HG03342 (cell line): Measurements from ENCODE around the gene KIR2DL1.
"Not testable (repeated sequence)": the region's sequence is repeated elsewhere in the genome, so short reads cannot be mapped to it uniquely, and the experiment has no call there.

ENCODE experiments used
- ATAC-seq: cut with Tn5 transposase; IDR thresholded peaks from one replicate; pipeline ENCODE4 v1.9.1; 2021; ENCODE audit warnings: mild to moderate bottlenecking, moderate library complexity; ENCODE audit not compliant: unreplicated experiment

The KIR2DL1 gene

DNA sequence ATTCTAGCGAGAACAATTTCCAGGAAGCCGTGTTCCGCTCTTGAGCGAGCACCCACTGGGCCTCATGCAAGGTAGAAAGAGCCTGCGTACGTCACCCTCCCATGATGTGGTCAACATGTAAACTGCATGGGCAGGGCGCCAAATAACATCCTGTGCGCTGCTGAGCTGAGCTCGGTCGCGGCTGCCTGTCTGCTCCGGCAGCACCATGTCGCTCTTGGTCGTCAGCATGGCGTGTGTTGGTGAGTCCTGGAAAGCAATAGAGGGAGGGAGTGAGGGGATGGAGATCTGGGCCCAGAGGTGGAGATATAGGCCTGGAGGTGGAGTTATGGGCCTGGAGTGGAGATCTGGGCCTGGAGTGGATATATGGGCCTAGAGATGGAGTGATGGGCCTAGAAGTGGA is at the start of gene KIR2DL1:
KIR2DL1 (plus strand) TSS at position 148 of the 400 bp plus-strand sequence; CDS start at position 206, 58 bp downstream.
- ATAC-seq, result not testable (repeated sequence)

DNA sequence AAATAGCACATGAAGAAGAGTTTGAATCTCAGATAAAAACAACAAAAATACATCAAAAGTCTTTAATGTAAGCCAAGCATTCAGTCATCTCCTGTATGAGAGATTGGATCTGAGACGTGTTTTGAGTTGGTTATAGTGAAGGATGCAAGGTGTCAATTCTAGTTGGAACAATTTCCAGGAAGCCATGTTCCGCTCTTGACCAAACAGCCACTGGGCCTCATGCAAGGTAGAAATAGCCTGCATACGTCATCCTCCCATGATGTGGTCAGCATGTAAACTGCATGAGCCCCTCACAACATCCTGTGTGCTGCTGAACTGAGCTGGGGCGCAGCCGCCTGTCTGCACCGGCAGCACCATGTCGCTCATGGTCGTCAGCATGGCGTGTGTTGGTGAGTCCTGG is 45.5 kb upstream of the KIR2DL1 start, which contains the start of gene KIR3DL3:
KIR3DL3 (plus strand) TSS at position 301 of the 400 bp plus-strand sequence; CDS start at position 356, 55 bp downstream.
- ATAC-seq, result no peak

DNA sequence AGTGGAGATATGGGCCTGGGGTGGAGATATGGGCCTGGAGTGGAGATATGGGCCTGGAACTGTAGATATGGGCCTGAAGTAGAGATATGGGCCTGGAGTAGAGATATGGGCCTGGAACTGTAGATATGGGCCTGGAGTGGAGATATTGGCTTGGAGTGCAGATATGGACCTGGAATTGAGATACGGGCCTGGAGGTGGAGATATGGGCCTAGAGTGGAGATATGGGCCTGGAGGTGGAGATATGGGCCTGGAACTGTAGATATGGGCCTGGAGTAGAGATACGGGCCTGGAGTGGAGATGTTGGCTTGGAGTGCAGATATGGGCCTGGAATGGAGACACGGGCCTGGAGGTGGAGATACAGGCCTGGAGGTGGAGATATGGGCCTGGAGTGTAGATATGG is 44.9 kb upstream of the KIR2DL1 start:
- no peak for ATAC-seq

DNA sequence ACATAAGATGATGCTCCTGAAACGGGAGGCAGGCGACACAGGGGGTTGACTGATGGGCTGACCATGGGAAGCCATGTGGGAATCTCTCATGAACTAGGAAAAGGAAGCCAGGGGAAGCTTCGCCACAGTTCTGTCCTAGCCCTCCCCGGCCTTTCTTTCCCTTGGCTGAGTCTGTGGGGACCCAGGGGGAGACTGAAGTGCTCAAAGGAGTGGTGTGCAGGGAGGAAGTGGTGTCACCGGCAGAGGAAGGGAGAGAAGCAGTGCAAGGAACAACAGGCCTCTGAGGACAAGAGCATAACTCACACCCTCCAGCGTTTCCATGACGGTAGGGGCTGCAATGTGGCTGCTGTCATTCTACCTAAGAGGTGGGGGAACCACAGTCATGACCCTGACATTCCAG is 44.3 kb upstream of the KIR2DL1 start:
- no peak for ATAC-seq

DNA sequence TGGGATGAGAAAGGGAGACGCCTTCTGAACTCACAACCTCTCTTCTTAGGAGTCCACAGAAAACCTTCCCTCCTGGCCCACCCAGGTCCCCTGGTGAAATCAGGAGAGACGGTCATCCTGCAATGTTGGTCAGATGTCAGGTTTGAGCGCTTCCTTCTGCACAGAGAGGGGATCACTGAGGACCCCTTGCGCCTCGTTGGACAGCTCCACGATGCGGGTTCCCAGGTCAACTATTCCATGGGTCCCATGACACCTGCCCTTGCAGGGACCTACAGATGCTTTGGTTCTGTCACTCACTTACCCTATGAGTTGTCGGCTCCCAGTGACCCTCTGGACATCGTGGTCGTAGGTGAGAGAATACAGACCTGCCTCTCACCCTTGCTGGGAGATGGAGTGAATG is 42.0 kb upstream of the KIR2DL1 start:
- ATAC-seq, result no peak

DNA sequence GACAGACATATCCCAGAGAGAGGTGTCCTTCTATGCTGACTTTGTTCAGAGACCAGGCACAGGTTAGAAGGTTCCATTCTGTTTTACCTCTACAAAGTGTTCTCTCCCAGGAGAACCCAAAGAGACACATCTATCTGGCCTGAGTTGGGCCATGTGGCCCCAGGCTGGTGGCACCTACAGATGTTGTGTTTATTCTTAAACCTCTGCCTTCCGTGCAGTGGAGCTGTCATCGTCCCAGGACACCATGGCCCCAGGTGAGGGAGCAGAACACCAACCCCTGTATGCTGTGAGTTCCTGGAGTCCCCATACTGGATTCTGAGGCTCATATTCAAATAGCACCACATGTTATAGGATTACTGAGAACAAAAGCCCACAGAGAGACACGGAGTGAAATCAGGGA is 41.4 kb upstream of the KIR2DL1 start:
- no peak for ATAC-seq

DNA sequence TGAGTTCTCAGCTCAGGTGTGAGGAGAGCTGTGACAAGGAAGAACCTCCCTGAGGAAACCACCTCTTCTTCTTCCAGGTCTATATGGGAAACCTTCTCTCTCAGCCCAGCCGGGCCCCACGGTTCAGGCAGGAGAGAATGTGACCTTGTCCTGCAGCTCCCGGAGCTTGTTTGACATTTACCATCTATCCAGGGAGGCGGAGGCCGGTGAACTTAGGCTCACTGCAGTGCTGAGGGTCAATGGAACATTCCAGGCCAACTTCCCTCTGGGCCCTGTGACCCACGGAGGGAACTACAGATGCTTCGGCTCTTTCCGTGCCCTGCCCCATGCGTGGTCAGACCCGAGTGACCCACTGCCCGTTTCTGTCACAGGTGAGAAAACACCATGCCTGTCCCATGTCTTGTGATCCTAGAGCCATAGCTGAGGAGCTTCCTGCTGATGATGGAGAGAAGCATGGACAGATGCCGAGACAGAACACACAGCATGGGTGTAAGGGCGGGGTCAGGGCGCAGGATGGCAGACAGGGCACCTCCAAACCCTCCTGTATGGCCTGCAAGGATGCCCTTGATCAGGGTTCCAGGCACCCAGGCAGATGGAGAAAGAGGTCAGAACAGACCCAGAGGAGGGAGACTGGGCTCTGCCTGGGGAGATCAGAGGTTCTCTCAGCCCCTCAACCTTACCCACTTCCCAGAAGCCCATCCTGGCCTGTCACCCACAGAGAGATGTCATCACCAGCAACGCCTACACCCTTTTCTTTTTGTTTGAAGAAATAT is 40.0 kb upstream of the KIR2DL1 start:
- ATAC-seq, result no peak

DNA sequence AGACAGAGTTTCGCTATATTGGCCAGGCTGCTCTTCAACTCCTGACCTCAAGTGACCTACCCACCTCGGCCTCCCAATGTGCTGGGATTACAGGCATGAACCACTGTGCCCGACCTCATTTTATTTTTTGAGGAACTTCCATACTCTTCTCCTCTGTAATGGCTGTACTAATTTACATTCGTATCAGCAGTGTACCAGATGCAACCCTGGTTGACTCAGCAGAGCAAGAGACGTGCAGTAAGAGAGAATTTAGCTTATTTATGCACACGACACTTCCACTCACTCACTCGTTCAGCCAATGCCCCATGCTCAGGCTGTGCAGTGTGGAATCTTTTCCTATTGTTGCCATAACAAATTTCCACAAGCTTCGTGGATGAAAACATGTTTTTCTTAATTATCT is 38.4 kb upstream of the KIR2DL1 start:
- ATAC-seq, result no peak

DNA sequence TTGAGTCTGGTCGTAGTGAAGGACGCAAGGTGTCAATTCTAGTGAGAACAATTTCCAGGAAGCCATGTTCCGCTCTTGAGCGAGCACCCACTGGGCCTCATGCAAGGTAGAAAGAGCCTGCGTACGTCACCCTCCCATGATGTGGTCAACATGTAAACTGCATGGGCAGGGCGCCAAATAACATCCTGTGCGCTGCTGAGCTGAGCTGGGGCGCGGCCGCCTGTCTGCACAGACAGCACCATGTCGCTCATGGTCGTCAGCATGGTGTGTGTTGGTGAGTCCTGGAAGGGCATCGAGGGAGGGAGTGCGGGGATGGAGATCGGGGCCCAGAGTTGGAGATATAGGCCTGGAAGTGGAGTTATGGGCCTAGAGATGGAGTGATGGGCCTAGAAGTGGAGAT is 31.3 kb upstream of the KIR2DL1 start, which contains the start of gene KIR2DL3:
KIR2DL3 (plus strand) TSS at position 208 of the 400 bp plus-strand sequence; CDS start at position 241, 33 bp downstream.
- not testable (repeated sequence) for ATAC-seq

DNA sequence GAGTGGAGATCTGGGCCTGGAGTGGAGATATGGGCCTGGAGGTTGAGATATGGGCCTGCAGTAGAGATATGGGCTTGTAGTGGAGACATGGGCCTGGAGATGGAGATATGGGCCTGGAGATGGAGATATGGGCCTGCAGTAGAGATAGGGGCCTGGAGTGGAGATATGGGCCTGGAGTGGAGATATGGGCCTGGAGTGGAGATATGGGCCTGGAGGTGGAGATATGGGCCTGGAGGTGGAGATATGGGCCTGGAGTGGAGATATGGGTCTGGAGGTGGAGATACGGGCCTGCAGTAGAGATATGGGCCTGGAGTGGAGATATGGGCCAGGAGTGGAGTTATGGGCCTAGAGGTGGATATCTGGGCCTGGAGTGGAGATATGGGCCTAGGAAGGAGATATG is 30.9 kb upstream of the KIR2DL1 start:
- no peak for ATAC-seq

DNA sequence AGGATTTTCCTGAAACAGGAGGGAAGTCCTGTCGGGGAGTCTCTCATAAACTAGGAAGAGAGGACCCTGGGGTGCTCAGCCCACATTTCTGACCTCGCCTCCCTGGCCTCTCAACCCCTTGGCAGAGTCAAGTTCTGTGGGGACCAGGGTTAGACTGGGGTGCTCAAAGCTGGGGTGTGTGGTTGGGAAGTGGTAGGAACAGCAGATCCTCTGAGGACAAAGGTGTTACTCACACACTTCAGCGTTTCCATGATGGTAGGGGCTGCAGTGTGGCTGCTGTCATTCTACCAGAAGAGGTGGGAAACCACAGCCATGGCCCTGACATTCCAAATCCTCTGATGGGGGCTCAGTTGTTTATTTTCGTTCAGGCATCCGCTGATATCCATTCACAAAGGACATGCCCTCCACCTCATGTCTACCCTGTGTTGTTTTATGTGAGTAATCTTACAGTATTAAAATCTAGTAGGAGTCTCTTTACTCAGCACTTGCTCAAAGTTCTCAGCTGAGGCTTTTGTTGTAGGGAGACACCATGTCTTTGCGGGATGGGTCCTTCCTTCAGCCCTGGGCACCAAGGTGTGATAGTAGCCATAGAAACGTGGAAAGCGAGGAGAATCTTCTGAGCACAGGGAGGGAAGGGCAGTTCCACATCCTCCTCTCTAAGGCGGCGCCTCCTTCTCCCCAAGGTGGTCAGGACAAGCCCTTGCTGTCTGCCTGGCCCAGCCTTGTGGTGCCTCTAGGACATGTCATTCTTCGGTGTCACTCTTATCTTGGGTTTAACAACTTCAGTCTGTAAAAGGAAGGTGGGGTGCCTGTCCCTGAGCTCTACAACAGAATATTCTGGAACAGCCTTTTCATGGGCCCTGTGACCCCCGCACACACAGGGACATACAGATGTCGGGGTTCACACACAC is 29.8 kb upstream of the KIR2DL1 start:
- no peak for ATAC-seq

DNA sequence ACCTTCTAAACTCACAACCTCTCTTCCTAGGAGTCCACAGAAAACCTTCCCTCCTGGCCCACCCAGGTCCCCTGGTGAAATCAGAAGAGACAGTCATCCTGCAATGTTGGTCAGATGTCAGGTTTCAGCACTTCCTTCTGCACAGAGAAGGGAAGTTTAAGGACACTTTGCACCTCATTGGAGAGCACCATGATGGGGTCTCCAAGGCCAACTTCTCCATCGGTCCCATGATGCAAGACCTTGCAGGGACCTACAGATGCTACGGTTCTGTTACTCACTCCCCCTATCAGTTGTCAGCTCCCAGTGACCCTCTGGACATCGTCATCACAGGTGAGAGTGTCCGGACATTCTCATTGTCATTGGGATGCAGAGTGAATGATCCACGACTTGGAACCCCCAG is 27.6 kb upstream of the KIR2DL1 start:
- ATAC-seq, result not testable (repeated sequence)

DNA sequence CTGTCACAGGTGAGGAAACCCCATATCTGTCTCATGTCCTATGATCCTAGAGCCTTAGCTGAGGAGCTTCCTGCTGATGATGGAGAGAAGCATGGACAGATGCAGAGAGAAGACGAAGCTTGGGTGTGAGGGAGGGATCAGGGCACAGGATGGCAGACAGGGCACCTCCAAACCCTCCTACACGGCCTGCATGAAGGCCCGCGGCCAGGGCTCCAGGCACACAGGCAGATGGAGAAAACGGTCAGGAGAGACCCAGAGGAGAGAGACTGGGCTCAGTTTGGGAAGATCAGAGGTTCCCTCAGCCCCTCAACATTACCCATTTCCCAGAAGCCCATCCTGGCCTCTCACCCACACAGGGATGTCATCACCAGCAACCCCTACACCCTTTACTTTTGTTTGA is 25.5 kb upstream of the KIR2DL1 start:
- ATAC-seq, result not testable (repeated sequence)

DNA sequence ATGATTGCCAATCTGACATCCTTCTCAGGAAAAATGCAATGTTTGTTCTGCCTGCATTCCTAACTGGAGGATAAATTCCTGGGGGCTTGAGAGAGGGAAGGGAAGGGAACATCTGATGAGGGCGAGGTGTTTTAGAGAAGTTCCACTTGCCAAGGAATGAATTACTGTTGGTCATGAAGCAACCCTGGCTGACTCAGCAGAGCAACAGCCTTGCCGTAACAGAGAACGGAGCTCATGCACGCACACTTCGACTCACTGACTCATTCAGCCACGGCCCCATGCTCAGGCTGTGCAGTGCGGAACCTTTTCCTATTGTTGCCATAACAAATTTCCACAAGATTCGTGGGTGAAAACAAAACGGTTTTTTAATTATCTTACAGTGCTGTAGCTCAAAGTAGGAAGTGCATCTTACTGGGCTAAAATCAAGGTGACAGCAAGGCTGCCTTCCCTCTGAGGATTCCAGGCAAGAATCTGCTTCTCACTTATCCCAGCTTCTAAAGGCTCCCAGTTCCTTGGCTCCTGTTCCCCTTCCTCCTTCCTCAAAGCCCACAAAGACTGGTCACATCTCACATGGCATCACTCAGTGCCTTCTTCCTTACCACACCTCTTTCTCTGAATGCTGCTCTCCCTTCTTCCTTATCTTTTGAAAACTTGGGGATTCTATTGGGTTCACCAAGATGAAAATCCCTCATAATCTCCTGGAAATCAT is 21.8 kb upstream of the KIR2DL1 start:
- ATAC-seq, result not testable (repeated sequence)

DNA sequence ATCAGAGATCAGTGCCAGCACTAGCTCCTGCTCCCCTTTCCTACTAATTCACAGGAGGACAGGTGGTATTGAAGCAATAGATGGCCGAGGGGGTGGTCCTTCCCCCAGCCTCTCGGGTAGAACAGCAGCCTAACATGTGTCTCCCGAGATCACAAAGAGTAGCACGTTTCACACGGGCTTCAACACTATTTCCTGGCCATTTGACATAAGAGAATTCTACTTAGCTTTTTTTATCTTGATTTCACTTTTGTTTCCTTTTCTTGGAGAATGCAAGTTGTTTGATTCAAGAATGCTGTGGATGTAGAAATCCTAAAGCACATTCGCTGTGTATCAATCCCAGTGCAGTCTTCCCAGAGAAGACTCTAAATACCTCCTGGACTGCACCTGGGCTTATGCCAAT is 19.3 kb upstream of the KIR2DL1 start:
- not testable (repeated sequence) for ATAC-seq

DNA sequence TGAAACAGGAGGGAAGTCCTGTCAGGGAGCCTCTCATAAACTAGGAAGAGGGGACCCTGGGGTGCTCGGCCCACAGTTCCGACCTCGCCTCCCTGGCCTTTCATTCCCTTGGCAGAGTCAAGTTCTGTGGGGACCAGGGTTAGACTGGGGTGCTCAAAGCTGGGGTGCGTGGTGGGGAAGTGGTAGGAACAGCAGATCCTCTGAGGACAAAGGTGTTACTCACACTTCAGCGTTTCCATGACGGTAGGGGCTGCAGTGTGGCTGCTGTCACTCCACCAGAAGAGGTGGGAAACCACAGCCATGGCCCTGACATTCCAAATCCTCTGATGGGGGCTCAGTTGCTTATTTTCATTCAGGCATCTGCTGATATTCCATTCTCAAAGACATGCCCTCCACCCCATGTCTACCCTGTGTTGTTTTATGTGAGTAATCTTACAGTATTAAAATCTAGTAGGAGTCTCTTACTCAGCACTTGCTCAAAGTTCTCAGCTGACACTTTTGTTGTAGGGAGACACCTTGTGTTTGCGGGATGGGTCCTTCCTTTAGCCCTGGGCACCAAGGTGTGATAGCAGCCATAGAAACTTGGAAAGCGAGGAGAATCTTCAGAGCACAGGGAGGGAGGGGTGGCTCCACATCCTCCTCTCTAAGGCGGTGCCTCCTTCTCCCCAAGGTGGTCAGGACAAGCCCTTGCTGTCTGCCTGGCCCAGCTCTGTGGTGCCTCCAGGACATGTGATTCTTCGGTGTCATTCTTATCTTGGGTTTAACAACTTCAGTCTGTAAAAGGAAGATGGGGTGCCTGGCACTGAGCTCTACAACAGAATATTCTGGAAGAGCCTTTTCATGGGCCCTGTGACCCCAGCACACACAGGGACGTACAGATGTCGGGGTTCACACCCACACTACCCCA is 13.1 kb upstream of the KIR2DL1 start:
- ATAC-seq, result not testable (repeated sequence)

DNA sequence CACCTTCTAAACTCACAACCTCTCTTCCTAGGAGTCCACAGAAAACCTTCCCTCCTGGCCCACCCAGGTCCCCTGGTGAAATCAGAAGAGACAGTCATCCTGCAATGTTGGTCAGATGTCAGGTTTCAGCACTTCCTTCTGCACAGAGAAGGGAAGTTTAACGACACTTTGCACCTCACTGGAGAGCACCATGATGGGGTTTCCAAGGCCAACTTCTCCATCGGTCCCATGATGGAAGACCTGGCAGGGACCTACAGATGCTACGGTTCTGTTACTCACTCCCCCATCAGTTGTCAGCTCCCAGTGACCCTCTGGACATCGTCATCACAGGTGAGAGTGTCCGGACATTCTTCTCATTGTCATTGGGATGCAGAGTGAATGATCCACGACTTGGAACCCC is 11.0 kb upstream of the KIR2DL1 start:
- ATAC-seq, result not testable (repeated sequence)

DNA sequence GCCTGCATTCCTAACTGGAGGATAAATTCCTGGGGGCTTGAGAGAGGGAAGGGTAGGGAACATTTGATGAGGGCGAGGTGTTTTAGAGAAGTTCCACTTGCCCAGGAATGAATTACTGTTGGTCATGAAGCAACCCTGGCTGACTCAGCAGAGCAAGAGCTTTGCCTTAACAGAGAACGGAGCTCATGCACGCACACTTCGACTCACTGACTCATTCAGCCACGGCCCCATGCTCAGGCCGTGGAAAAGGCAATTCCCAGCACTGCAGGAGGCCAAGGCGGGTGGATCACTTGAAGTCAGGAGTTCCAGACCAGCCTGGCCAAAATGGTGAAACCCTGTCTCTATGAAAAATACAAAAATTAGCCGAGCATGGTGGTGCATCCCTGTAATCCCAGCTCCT is 5.4 kb upstream of the KIR2DL1 start:
- ATAC-seq, result not testable (repeated sequence)

DNA sequence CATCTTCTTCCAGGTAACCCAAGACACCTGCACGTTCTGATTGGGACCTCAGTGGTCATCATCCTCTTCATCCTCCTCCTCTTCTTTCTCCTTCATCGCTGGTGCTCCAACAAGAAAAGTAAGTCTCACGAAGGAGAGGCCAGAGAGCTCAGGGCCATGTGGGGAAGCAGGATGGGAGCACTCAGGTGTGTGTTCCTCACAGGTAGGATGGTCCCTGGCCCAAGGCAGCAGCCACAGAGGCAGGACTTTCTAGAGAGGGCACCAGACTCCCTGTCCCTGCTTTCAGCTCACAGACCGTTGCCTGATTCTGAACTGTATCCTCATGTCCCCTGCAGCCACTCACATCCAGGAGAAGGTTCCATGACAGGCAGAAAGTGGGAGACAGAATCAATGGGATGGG is 3.1 kb upstream of the KIR2DL1 start:
- ATAC-seq, result not testable (repeated sequence)

DNA sequence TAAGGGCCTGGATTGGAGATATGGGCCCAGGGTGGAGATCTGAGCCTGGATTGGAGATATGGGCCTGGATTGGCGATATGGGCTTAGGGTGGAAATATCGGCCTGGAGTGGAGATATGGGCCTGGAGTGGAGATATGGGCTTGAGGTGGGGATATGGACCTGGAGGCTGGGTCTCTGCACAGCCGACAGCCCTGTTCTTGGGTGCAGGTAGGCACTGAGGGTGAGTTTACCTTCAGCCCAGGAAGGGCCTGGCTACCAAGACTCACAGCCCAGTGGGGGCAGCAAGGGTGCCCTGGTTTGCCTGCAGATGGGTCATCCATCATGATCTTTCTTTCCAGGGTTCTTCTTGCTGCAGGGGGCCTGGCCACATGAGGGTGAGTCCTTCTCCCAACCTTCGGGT is 918 bp downstream of the KIR2DL1 start:
- not testable (repeated sequence) for ATAC-seq
